HepG2 (cell line): ENCODE data around the gene ACTN4. TPM values are rescaled to one million over a fixed set of nuclear protein-coding genes. Genes with fewer than 3 reads are reported as not detected.

Source experiments
- ATAD3A ChIP-seq: sonication (generic); formaldehyde crosslinking; IDR thresholded peaks from 2 replicates; pipeline ENCODE4 v1.4.0; 2020; ENCODE audit warnings: missing genetic modification reagents
- CBX1 ChIP-seq: IDR thresholded peaks from one replicate; pipeline ENCODE4 v1.6.1; 2016; ENCODE audit warnings: antibody characterized with exemption, low read depth
- DPF2 ChIP-seq: sonication (generic); formaldehyde crosslinking; IDR thresholded peaks from 2 replicates; pipeline ENCODE4 v1.4.0; 2020; ENCODE audit warnings: mild to moderate bottlenecking, low read depth, missing genetic modification reagents, borderline replicate concordance
- GLI4 ChIP-seq: sonication (generic); formaldehyde crosslinking; IDR thresholded peaks from 2 replicates; pipeline ENCODE4 v1.5.1; 2020; ENCODE audit warnings: missing genetic modification reagents, mild to moderate bottlenecking, moderate library complexity, borderline replicate concordance
- HOXA9 ChIP-seq: sonication (generic); formaldehyde crosslinking; IDR thresholded peaks from 2 replicates; pipeline ENCODE4 v1.8.1; 2022; ENCODE audit warnings: missing genetic modification reagents, mild to moderate bottlenecking, moderate library complexity, borderline replicate concordance
- IKZF4 ChIP-seq: sonication (generic); formaldehyde crosslinking; IDR thresholded peaks from 2 replicates; pipeline ENCODE4 v1.5.1; 2020; ENCODE audit warnings: borderline replicate concordance, mild to moderate bottlenecking, low read depth, missing genetic modification reagents; ENCODE audit errors: not compliant biosample characterization
- MAFG ChIP-seq: sonication (generic); formaldehyde crosslinking; IDR thresholded peaks from 2 replicates; pipeline ENCODE4 v1.5.1; 2020; ENCODE audit warnings: mild to moderate bottlenecking, missing genetic modification reagents
- MIXL1 ChIP-seq: IDR thresholded peaks from 2 replicates; pipeline ENCODE4 v1.6.1; 2016
- NCOA2 ChIP-seq: sonication (generic); formaldehyde crosslinking; IDR thresholded peaks from 2 replicates; pipeline ENCODE4 v1.8.0; 2022; ENCODE audit warnings: inconsistent platforms
- NFATC3 ChIP-seq: sonication (generic); formaldehyde crosslinking; IDR thresholded peaks from 2 replicates; pipeline ENCODE4 v1.5.1; 2020; ENCODE audit warnings: mild to moderate bottlenecking, missing genetic modification reagents
- NR2F6 ChIP-seq, 2 experiments: IDR thresholded peaks; 2 replicates each; pipeline ENCODE4 v1.6.1; 2016; ENCODE audit warnings: antibody characterized with exemption in 1 of 2, mild to moderate bottlenecking in 1 of 2
- PAWR ChIP-seq: sonication (generic); formaldehyde crosslinking; IDR thresholded peaks from 2 replicates; pipeline ENCODE4 v1.4.0; 2020; ENCODE audit warnings: missing genetic modification reagents, mild to moderate bottlenecking, borderline replicate concordance
- RXRA ChIP-seq: sonication (generic); formaldehyde crosslinking; IDR thresholded peaks from 2 replicates; pipeline ENCODE4 v1.5.1; 2020; ENCODE audit warnings: missing genetic modification reagents
- SAFB2 ChIP-seq: sonication (generic); formaldehyde crosslinking; IDR thresholded peaks from 2 replicates; pipeline ENCODE4 v1.5.1; 2020; ENCODE audit warnings: missing genetic modification reagents, low read depth, mild to moderate bottlenecking, borderline replicate concordance
- TIGD3 ChIP-seq: sonication (generic); formaldehyde crosslinking; IDR thresholded peaks from 2 replicates; pipeline ENCODE4 v1.5.1; 2020; ENCODE audit warnings: mild to moderate bottlenecking, missing genetic modification reagents, borderline replicate concordance
- ZC3H4 ChIP-seq: sonication (generic); formaldehyde crosslinking; IDR thresholded peaks from 2 replicates; pipeline ENCODE4 v1.4.0; 2020; ENCODE audit warnings: missing genetic modification reagents, borderline replicate concordance
- ZNF101 ChIP-seq: sonication (generic); formaldehyde crosslinking; IDR thresholded peaks from 2 replicates; pipeline ENCODE4 v1.4.0; 2020; ENCODE audit warnings: mild to moderate bottlenecking, low read depth, missing genetic modification reagents, borderline replicate concordance
- ZNF207 ChIP-seq: fragments of 450-650 bp; IDR thresholded peaks from 2 replicates; pipeline ENCODE4 v1.6.1; 2016; ENCODE audit warnings: antibody characterized with exemption, borderline replicate concordance
- ZNF292 ChIP-seq: sonication (generic); formaldehyde crosslinking; IDR thresholded peaks from 2 replicates; pipeline ENCODE4 v1.8.1; 2022; ENCODE audit warnings: mild to moderate bottlenecking, low read depth, missing genetic modification reagents, borderline replicate concordance
- ZNF333 ChIP-seq: sonication (generic); formaldehyde crosslinking; IDR thresholded peaks from 2 replicates; pipeline ENCODE4 v1.4.0; 2020; ENCODE audit warnings: mild to moderate bottlenecking, missing genetic modification reagents, borderline replicate concordance
- ZNF431 ChIP-seq: sonication (generic); formaldehyde crosslinking; IDR thresholded peaks from 2 replicates; pipeline ENCODE4 v1.9.0; 2022; ENCODE audit warnings: missing genetic modification reagents, low read depth, mild to moderate bottlenecking, borderline replicate concordance
- ZNF567 ChIP-seq: sonication (generic); formaldehyde crosslinking; IDR thresholded peaks from 2 replicates; pipeline ENCODE4 v1.8.1; 2023; ENCODE audit warnings: mild to moderate bottlenecking, missing genetic modification reagents, borderline replicate concordance
- ZNF605 ChIP-seq: sonication (generic); formaldehyde crosslinking; IDR thresholded peaks from 2 replicates; pipeline ENCODE4 v1.8.0; 2022; ENCODE audit warnings: mild to moderate bottlenecking, missing genetic modification reagents
- ZNF720 ChIP-seq: sonication (generic); formaldehyde crosslinking; IDR thresholded peaks from 2 replicates; pipeline ENCODE4 v1.4.0; 2020; ENCODE audit warnings: missing genetic modification reagents
- ZNF773 ChIP-seq: sonication (generic); formaldehyde crosslinking; IDR thresholded peaks from 2 replicates; pipeline ENCODE4 v1.4.0; 2020; ENCODE audit warnings: missing genetic modification reagents, borderline replicate concordance
- polyA plus RNA-seq, 8 experiments: library from polyadenylated mRNA; depleted of rRNA in 3 of 8; stranded (reverse) in 7 of 8; unstranded in 1 of 8; fragments of >200 nt; fragmentation: Illumina TruSeq in 4 of 8; extraction: Trizol in 4 of 8; gene quantifications; 2 replicates each; pipeline versions ENCODE4 v1.2.1 to v1.2.3, GENCODE V29; 2011 to 2016; ENCODE audit warnings: low read depth in 4 of 8, missing spikeins in 1 of 8, mixed read lengths in 1 of 8; ENCODE audit not compliant: insufficient read depth in 1 of 8
- total RNA-seq, 5 experiments: library from RNA; depleted of rRNA; stranded (reverse); fragments of >200 nt; fragmentation: Illumina TruSeq; extraction: Trizol; gene quantifications; 2 replicates each; pipeline ENCODE4 v1.2.3, GENCODE V29; 2016; ENCODE audit warnings: low read depth in 1 of 5
- TF ChIP-seq, protein P1 (sequence below): sonication (generic); formaldehyde crosslinking; IDR thresholded peaks from 2 replicates; pipeline ENCODE4 v1.4.0; 2020; ENCODE audit warnings: missing genetic modification reagents, borderline replicate concordance

ACTN4 gene
- total and polyA plus RNA-seq, 2 of the 13 experiments (the other 11 are each of a cell fraction or from before 2014, with no cell fraction given): 171 to 192 TPM

DNA sequence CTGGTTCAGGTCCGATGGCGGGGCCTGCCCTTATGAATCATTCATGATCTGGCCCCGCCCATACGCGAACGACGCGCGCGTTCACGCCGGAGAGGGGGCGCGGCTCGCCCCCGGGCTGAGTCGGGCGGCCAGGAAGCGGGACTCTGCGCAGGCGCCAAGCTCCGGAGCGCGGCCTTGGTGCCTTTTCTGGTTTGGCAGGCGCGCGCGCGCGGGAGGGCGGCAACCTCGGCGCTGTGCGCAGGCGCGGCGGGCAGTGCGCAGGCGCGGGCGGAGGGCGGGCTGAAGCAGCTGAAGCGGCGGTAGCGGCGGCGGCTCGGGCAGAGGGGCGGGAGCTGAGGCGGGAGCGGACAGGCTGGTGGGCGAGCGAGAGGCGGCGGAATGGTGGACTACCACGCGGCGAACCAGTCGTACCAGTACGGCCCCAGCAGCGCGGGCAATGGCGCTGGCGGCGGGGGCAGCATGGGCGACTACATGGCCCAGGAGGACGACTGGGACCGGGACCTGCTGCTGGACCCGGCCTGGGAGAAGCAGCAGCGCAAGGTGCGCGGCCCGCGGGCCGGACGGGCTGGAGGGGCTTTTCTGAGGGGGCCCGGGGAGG, at the start of gene ACTN4 (continued):
- TF ChIP-seq ZNF773 (CRISPR knock-in tag) (no peak; the same call in 1 of the 2 replicates), ZNF333 (no peak), DPF2 (CRISPR knock-in tag) (no peak), ZNF207 (no peak), ZNF101 (CRISPR knock-in tag) (no peak), ATAD3A (CRISPR knock-in tag) (no peak), MIXL1 (no peak), PAWR (CRISPR knock-in tag) (no peak), ZNF720 (CRISPR knock-in tag) (no peak), MAFG (CRISPR knock-in tag) (no peak), HOXA9 (CRISPR knock-in tag) (no peak), ZC3H4 (CRISPR knock-in tag) (no peak), NCOA2 (CRISPR knock-in tag) (no peak), IKZF4 (CRISPR knock-in tag) (peak; percentile 79), ZNF292 (CRISPR knock-in tag) (no peak), ZNF431 (0 out of 2 replicates have a peak, but pooled peaks have one; percentile 79), NFATC3 (no peak), RXRA (CRISPR knock-in tag) (0 out of 2 replicates have a peak, but pooled peaks have one; percentile 19), ZNF567 (CRISPR knock-in tag) (peak; percentile 25; the same call in 1 of the 2 replicates), SAFB2 (CRISPR knock-in tag) (no peak), GLI4 (CRISPR knock-in tag) (peak; percentile 72), TIGD3 (CRISPR knock-in tag) (no peak), CBX1 (no peak), NR2F6 (IDR thresholded peaks at IDR 0.05) (no peak), NR2F6 (CRISPR knock-in tag; IDR thresholded peaks at IDR 0.05) (peak; percentile 14; the same call in 1 of the 2 replicates), ZNF605 (CRISPR knock-in tag) (no peak)
- TF ChIP-seq, protein P1, sequence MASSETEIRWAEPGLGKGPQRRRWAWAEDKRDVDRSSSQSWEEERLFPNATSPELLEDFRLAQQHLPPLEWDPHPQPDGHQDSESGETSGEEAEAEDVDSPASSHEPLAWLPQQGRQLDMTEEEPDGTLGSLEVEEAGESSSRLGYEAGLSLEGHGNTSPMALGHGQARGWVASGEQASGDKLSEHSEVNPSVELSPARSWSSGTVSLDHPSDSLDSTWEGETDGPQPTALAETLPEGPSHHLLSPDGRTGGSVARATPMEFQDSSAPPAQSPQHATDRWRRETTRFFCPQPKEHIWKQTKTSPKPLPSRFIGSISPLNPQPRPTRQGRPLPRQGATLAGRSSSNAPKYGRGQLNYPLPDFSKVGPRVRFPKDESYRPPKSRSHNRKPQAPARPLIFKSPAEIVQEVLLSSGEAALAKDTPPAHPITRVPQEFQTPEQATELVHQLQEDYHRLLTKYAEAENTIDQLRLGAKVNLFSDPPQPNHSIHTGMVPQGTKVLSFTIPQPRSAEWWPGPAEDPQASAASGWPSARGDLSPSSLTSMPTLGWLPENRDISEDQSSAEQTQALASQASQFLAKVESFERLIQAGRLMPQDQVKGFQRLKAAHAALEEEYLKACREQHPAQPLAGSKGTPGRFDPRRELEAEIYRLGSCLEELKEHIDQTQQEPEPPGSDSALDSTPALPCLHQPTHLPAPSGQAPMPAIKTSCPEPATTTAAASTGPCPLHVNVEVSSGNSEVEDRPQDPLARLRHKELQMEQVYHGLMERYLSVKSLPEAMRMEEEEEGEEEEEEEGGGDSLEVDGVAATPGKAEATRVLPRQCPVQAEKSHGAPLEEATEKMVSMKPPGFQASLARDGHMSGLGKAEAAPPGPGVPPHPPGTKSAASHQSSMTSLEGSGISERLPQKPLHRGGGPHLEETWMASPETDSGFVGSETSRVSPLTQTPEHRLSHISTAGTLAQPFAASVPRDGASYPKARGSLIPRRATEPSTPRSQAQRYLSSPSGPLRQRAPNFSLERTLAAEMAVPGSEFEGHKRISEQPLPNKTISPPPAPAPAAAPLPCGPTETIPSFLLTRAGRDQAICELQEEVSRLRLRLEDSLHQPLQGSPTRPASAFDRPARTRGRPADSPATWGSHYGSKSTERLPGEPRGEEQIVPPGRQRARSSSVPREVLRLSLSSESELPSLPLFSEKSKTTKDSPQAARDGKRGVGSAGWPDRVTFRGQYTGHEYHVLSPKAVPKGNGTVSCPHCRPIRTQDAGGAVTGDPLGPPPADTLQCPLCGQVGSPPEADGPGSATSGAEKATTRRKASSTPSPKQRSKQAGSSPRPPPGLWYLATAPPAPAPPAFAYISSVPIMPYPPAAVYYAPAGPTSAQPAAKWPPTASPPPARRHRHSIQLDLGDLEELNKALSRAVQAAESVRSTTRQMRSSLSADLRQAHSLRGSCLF (CRISPR knock-in tag): no peak
